ENCODE results near the gene FAM241B.

The FAM241B gene

GRCh38 chr10:69609077-69609476 lies 21.0 kb upstream of the FAM241B start:
- Histone ChIP-seq H3K4me3 (replicated peaks; ENCODE audit: insufficient read depth, low read length) (no peak overlapping the region), H3K27me3 (ENCODE audit: insufficient read depth, poor library complexity, severe bottlenecking) (no peaks in the 10 kb centered on the region), H3K27ac (replicated peaks) (no peak overlapping the region)
- no peak for TF ChIP-seq POLR2AphosphoS5 (IDR thresholded peaks at IDR 0.05; ENCODE audit: low read depth)
- TF ChIP-seq SPI1 (IDR thresholded peaks at IDR 0.05; ENCODE audit: borderline replicate concordance, low read depth): no peak
- TF ChIP-seq, protein P1, sequence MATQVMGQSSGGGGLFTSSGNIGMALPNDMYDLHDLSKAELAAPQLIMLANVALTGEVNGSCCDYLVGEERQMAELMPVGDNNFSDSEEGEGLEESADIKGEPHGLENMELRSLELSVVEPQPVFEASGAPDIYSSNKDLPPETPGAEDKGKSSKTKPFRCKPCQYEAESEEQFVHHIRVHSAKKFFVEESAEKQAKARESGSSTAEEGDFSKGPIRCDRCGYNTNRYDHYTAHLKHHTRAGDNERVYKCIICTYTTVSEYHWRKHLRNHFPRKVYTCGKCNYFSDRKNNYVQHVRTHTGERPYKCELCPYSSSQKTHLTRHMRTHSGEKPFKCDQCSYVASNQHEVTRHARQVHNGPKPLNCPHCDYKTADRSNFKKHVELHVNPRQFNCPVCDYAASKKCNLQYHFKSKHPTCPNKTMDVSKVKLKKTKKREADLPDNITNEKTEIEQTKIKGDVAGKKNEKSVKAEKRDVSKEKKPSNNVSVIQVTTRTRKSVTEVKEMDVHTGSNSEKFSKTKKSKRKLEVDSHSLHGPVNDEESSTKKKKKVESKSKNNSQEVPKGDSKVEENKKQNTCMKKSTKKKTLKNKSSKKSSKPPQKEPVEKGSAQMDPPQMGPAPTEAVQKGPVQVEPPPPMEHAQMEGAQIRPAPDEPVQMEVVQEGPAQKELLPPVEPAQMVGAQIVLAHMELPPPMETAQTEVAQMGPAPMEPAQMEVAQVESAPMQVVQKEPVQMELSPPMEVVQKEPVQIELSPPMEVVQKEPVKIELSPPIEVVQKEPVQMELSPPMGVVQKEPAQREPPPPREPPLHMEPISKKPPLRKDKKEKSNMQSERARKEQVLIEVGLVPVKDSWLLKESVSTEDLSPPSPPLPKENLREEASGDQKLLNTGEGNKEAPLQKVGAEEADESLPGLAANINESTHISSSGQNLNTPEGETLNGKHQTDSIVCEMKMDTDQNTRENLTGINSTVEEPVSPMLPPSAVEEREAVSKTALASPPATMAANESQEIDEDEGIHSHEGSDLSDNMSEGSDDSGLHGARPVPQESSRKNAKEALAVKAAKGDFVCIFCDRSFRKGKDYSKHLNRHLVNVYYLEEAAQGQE (IDR thresholded peaks at IDR 0.05; ENCODE audit: insufficient replicate concordance, low read depth): no peak
- no peak for TF ChIP-seq GABPA (IDR thresholded peaks at IDR 0.05; ENCODE audit: low read depth)
- DNase-seq (ENCODE audit: low read depth in 1 of 2, low spot score in 1 of 2): no peak

DNA sequence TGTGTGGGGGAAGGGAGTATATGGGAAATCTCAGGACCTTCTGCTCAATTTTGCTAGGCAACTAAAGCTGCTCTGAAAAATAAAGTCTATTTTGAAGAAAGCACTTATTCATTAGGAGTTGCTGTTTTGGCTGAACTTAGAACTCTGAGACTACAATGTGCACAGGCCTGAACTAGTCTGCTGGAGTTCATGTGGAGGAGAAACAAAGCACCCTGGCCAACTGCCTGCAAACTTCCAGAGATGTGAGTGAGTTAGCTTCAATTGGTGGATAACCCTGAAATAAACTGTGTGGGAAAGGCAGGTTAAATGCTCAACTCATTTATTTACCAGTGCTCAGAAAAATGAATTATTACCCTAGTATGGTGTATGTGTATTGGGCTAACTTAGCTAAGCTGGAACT lies 17.3 kb upstream of the FAM241B start:
- DNase-seq (ENCODE audit: low read depth in 1 of 2, low spot score in 1 of 2): no peak
- H3K4me3 ChIP-seq (replicated peaks; ENCODE audit: insufficient read depth, low read length): no peak overlapping the region
- no peak overlapping the region for H3K27ac ChIP-seq (replicated peaks)
- no peaks in the 10 kb centered on the region for H3K27me3 ChIP-seq (ENCODE audit: insufficient read depth, poor library complexity, severe bottlenecking)
- TF ChIP-seq, protein P1 (IDR thresholded peaks at IDR 0.05; ENCODE audit: insufficient replicate concordance, low read depth): no peak
- no peak for TF ChIP-seq SPI1 (IDR thresholded peaks at IDR 0.05; ENCODE audit: borderline replicate concordance, low read depth)
- no peak for TF ChIP-seq GABPA (IDR thresholded peaks at IDR 0.05; ENCODE audit: low read depth)
- no peak for TF ChIP-seq POLR2AphosphoS5 (IDR thresholded peaks at IDR 0.05; ENCODE audit: low read depth)
- TF ChIP-seq, protein P2, sequence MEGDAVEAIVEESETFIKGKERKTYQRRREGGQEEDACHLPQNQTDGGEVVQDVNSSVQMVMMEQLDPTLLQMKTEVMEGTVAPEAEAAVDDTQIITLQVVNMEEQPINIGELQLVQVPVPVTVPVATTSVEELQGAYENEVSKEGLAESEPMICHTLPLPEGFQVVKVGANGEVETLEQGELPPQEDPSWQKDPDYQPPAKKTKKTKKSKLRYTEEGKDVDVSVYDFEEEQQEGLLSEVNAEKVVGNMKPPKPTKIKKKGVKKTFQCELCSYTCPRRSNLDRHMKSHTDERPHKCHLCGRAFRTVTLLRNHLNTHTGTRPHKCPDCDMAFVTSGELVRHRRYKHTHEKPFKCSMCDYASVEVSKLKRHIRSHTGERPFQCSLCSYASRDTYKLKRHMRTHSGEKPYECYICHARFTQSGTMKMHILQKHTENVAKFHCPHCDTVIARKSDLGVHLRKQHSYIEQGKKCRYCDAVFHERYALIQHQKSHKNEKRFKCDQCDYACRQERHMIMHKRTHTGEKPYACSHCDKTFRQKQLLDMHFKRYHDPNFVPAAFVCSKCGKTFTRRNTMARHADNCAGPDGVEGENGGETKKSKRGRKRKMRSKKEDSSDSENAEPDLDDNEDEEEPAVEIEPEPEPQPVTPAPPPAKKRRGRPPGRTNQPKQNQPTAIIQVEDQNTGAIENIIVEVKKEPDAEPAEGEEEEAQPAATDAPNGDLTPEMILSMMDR (IDR thresholded peaks at IDR 0.05; ENCODE audit: insufficient read depth, low read length): no peak

DNA sequence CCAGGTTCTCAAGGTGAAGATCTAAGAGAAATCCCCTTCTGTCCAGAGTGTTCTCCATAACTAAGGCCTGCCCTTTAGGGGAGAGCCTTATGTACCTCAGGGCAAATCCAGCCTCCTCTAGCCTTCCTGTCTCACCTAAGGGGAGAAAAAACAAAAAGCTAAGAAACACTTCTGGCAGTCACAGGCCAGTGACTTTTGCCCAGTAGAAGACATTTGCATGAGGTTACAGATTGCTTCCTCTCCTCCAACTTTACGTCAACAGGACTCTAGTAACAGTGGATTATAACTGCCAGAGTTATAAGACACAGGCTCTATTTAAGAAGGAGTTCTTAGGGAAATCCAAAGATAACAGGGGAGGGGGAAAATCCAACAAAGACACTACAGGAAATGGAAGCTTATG lies 15.9 kb upstream of the FAM241B start:
- TF ChIP-seq POLR2AphosphoS5 (IDR thresholded peaks at IDR 0.05; ENCODE audit: low read depth) (no peak), GABPA (IDR thresholded peaks at IDR 0.05; ENCODE audit: low read depth) (no peak), SPI1 (IDR thresholded peaks at IDR 0.05; ENCODE audit: borderline replicate concordance, low read depth) (no peak)
- TF ChIP-seq, protein P2 (IDR thresholded peaks at IDR 0.05; ENCODE audit: insufficient read depth, low read length): no peak
- TF ChIP-seq, protein P1 (IDR thresholded peaks at IDR 0.05; ENCODE audit: insufficient replicate concordance, low read depth): no peak
- no peaks in the 10 kb centered on the region for H3K27me3 ChIP-seq (ENCODE audit: insufficient read depth, poor library complexity, severe bottlenecking)
- no peak for DNase-seq (ENCODE audit: low read depth in 1 of 2, low spot score in 1 of 2)
- no peak overlapping the region for H3K27ac ChIP-seq (replicated peaks)
- no peak overlapping the region for H3K4me3 ChIP-seq (replicated peaks; ENCODE audit: insufficient read depth, low read length)
